Measurements from ENCODE around the gene LRRC4.

DNA sequence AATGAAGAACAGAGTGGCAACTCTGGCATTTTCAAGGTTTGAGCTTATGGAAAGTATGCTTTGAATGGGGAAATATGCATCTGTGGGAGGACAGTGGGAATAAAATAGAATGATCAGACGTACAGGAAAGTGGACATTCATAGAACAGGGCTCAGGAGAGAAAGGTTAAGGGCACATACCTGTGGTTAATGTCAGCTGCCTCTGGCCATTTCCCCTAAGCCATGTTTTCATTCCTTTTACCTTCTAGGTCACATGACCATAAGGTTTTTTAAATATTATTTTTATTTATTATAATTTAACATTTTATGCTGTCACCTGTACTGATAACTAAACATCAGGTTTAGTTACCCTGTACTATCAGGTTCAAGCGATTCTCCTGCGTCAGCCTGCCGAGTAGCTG is 52.8 kb downstream of the LRRC4 start:
- no peak for TF ChIP-seq YY1 (IDR thresholded peaks at IDR 0.05; ENCODE audit: insufficient read depth, insufficient read length)
- TF ChIP-seq ZNF274 (IDR thresholded peaks at IDR 0.05; ENCODE audit: low read depth, low read length), result no peak

Data from NT2/D1 (cell line).